Choroid plexus epithelial cell (primary cell): Measurements from ENCODE around the gene MYH15.
A peak's percentile ranks its signal among the peaks of the same experiment; 100 is the strongest.

ENCODE experiments used
- DNase-seq: peaks from one replicate; pipeline ENCODE4 v3.0.0-alpha.2; 2010; ENCODE audit warnings: low read depth
- H3K4me3 ChIP-seq: 2 replicates; pipeline ENCODE4 v1.5.1; 2011; ENCODE audit warnings: low read depth, mild to moderate bottlenecking, control low read depth, low read length, moderate library complexity
- CTCF ChIP-seq: conservative IDR thresholded peaks from 2 replicates; pipeline ENCODE4 v1.5.1; 2011; ENCODE audit warnings: low read depth, mild to moderate bottlenecking, control low read depth, inconsistent platforms, low read length, moderate library complexity

The MYH15 gene

DNA sequence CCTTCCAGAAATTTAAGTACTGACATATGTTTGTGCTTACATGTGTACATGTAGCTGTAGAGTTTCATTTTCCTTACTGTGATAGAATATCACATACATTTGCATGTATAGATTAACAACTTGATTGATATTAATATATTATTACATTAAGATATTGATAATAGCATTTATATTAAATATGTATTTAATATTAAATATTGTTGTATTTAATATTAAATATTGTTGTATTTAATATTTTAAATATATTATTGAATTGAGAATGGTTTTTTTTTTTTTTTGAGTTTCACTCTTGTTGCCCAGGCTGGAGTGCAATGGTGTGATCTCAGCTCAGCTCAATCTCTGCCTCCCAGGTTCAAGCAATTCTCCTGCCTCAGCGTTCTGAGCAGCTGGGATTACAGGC, 76.5 kb downstream of the MYH15 start:
- no peak overlapping the region for H3K4me3 ChIP-seq
- DNase-seq, result no peak
- no peak for TF ChIP-seq CTCF

DNA sequence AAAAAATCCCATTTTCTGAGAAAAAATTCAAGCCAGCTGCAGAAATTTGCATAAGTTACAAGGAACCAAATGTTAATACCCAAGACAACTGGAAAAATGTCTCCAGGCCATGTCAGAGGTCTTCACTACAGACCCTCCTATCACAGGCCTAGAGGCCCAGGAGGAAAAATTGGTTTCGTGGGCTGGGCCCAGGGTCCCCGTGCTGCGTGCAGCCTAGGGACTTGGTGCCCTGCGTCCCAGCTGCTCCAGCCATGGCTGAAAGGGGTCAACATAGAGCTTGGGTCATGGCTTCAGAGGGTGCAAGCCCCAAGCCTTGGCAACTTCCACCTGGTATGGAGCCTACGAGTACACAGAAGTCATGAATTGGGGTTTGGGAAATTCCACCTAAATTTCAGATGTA, 78.0 kb downstream of the MYH15 start:
- DNase-seq, result no peak
- no peak overlapping the region for H3K4me3 ChIP-seq
- TF ChIP-seq CTCF, result no peak

- no peak for TF ChIP-seq CTCF
- no peak overlapping the region for H3K4me3 ChIP-seq
- no peak for DNase-seq
Observed at GRCh38 chr3:108430540-108430939, 79.9 kb downstream of the MYH15 start.

- TF ChIP-seq CTCF, result no peak
- peak; percentile 16 for DNase-seq
- no peak overlapping the region for H3K4me3 ChIP-seq
Observed at GRCh38 chr3:108428586-108428985, 81.8 kb downstream of the MYH15 start.

GRCh38 chr3:108420926-108421325, 89.5 kb downstream of the MYH15 start:
- TF ChIP-seq CTCF, result no peak
- DNase-seq, result peak; percentile 27
- H3K4me3 ChIP-seq, result no peak overlapping the region

GRCh38 chr3:108416111-108416869, 94.1 kb downstream of the MYH15 start:
- DNase-seq, result no peak
- no peak overlapping the region for H3K4me3 ChIP-seq

More at GRCh38 chr3:108416111-108416869, 94.1 kb downstream of the MYH15 start:
- TF ChIP-seq CTCF, result no peak
